Measurements from ENCODE around the gene NFIA.
A peak's percentile ranks its signal among the peaks of the same experiment; 100 is the strongest.

- TF ChIP-seq EZH2 (IDR thresholded peaks at IDR 0.05; ENCODE audit: low read length, unreplicated experiment) (no peak), CTCF (conservative IDR thresholded peaks at IDR 0.05; ENCODE audit: low read depth, low read length) (peak; percentile 48; the same call in 1 of the 2 replicates)
Measured at GRCh38 chr1:61337037-61337436, 254.7 kb downstream of the NFIA start.

All from PC-3 (cell line).